ENCODE results near the gene DOCK4.

DNA sequence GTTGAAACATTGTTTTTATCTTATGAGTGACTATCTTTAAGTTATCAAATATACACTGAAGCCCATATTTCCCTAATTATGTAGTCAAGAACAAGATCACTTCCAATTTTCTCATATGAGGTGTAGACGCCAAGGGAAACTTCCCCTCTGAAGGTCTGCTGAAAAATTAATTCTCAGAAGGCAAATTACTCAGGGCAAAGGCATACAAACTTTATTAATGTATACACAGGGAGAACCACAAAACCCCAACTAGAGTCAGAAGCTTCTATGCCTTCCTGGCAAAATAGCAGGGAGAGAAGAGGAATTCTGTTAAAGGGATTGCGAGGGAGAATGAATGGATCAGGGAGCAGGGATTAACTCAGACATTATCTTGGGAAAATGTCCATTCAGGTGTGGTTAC, 83.4 kb downstream of the DOCK4 start:
- TF ChIP-seq POLR2AphosphoS5 (IDR thresholded peaks at IDR 0.05; ENCODE audit: low read depth, low read length) = no peak
- no peak for TF ChIP-seq POLR2A (IDR thresholded peaks at IDR 0.05; ENCODE audit: control extremely low read depth in 1 of 2, low read depth in 2 of 2, low read length in 2 of 2)
- TF ChIP-seq, protein P1, sequence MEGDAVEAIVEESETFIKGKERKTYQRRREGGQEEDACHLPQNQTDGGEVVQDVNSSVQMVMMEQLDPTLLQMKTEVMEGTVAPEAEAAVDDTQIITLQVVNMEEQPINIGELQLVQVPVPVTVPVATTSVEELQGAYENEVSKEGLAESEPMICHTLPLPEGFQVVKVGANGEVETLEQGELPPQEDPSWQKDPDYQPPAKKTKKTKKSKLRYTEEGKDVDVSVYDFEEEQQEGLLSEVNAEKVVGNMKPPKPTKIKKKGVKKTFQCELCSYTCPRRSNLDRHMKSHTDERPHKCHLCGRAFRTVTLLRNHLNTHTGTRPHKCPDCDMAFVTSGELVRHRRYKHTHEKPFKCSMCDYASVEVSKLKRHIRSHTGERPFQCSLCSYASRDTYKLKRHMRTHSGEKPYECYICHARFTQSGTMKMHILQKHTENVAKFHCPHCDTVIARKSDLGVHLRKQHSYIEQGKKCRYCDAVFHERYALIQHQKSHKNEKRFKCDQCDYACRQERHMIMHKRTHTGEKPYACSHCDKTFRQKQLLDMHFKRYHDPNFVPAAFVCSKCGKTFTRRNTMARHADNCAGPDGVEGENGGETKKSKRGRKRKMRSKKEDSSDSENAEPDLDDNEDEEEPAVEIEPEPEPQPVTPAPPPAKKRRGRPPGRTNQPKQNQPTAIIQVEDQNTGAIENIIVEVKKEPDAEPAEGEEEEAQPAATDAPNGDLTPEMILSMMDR (IDR thresholded peaks at IDR 0.05; ENCODE audit: control extremely low read depth in 1 of 3, insufficient read depth in 1 of 3, low read depth in 1 of 3, low read length in 3 of 3) = no peak
- TF ChIP-seq EZH2 (IDR thresholded peaks at IDR 0.05; ENCODE audit: low read depth, low read length, severe bottlenecking) = no peak
- no peak for TF ChIP-seq RXRA (IDR thresholded peaks at IDR 0.05; ENCODE audit: insufficient read depth, low read depth, low read length)
- no peak for TF ChIP-seq SIN3A (conservative IDR thresholded peaks at IDR 0.05 in 1 of 2, IDR thresholded peaks at IDR 0.05 in 1 of 2; ENCODE audit: low read depth in 1 of 2, low read length in 2 of 2)
- no peak for TF ChIP-seq EP300 (IDR thresholded peaks at IDR 0.05; ENCODE audit: borderline replicate concordance in 1 of 2, low read depth in 2 of 2, low read length in 2 of 2)
- TF ChIP-seq TAF1 (IDR thresholded peaks at IDR 0.05; ENCODE audit: low read depth, low read length) = no peak
- TF ChIP-seq, protein P2, sequence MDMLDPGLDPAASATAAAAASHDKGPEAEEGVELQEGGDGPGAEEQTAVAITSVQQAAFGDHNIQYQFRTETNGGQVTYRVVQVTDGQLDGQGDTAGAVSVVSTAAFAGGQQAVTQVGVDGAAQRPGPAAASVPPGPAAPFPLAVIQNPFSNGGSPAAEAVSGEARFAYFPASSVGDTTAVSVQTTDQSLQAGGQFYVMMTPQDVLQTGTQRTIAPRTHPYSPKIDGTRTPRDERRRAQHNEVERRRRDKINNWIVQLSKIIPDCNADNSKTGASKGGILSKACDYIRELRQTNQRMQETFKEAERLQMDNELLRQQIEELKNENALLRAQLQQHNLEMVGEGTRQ (IDR thresholded peaks at IDR 0.05; ENCODE audit: low read length) = no peak
- TF ChIP-seq TBP (IDR thresholded peaks at IDR 0.05; ENCODE audit: low read depth, low read length) = no peak
- TF ChIP-seq SUZ12 (IDR thresholded peaks at IDR 0.05; ENCODE audit: low read length) = no peak
- TF ChIP-seq PHF8 (conservative IDR thresholded peaks at IDR 0.05; ENCODE audit: low read depth, low read length) = no peak
- TF ChIP-seq SIX5 (IDR thresholded peaks at IDR 0.05; ENCODE audit: low read depth, low read length) = no peak
- TF ChIP-seq, protein P3, sequence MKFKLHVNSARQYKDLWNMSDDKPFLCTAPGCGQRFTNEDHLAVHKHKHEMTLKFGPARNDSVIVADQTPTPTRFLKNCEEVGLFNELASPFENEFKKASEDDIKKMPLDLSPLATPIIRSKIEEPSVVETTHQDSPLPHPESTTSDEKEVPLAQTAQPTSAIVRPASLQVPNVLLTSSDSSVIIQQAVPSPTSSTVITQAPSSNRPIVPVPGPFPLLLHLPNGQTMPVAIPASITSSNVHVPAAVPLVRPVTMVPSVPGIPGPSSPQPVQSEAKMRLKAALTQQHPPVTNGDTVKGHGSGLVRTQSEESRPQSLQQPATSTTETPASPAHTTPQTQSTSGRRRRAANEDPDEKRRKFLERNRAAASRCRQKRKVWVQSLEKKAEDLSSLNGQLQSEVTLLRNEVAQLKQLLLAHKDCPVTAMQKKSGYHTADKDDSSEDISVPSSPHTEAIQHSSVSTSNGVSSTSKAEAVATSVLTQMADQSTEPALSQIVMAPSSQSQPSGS (IDR thresholded peaks at IDR 0.05; ENCODE audit: low read length) = no peak

Data from H1 (cell line).